Measurements from ENCODE around the gene TMEM168.

GRCh38 chr7:112744818-112745217 is 45.4 kb downstream of the TMEM168 start:
- TF ChIP-seq PATZ1 (tag by site-specific recombination; IDR thresholded peaks at IDR 0.05) = no peak
- no peak for TF ChIP-seq KLF16 (tag by site-specific recombination; IDR thresholded peaks at IDR 0.05)
- no peak for TF ChIP-seq ZNF274 (IDR thresholded peaks at IDR 0.05; ENCODE audit: low read length)
- no peak for TF ChIP-seq ZNF274 (tag by site-specific recombination; IDR thresholded peaks at IDR 0.05; ENCODE audit: borderline replicate concordance)
- TF ChIP-seq ZNF510 (tag by site-specific recombination; IDR thresholded peaks at IDR 0.05; ENCODE audit: insufficient replicate concordance) = no peak
- TF ChIP-seq CTCF (tag by site-specific recombination; IDR thresholded peaks at IDR 0.05) = no peak
- TF ChIP-seq YY1 (tag by site-specific recombination; IDR thresholded peaks at IDR 0.05) = no peak
- no peak for TF ChIP-seq ZNF677 (tag by site-specific recombination; IDR thresholded peaks at IDR 0.05)
- TF ChIP-seq MEIS1 (CRISPR knock-in tag; IDR thresholded peaks at IDR 0.05; ENCODE audit: borderline replicate concordance) = no peak
- TF ChIP-seq ZNF146 (tag by site-specific recombination; IDR thresholded peaks at IDR 0.05) = no peak
- no peak for TF ChIP-seq ZNF596 (tag by site-specific recombination; IDR thresholded peaks at IDR 0.05)
- TF ChIP-seq ZBTB44 (tag by site-specific recombination; IDR thresholded peaks at IDR 0.05) = no peak
